Neuronal stem cell (in vitro differentiated cells): ENCODE measurements around the gene CUX1.

Experiments used
- DNase-seq: peaks from one replicate; pipeline ENCODE4 v3.0.0-alpha.2; 2013; ENCODE audit warnings: low spot score
- H2AFZ ChIP-seq: one replicate; pipeline ENCODE4 v1.6.1; 2013; ENCODE audit warnings: mild to moderate bottlenecking, low read length, inconsistent platforms
- H2AK5ac ChIP-seq: 2 replicates; pipeline ENCODE4 v1.6.1; 2013; ENCODE audit warnings: low read depth, mild to moderate bottlenecking, inconsistent platforms, low read length, moderate library complexity, mixed read lengths
- H2BK120ac ChIP-seq: 2 replicates; pipeline ENCODE4 v1.6.1; 2013; ENCODE audit warnings: low read depth, mild to moderate bottlenecking, inconsistent platforms, low read length, moderate library complexity, mixed read lengths
- H2BK12ac ChIP-seq: one replicate; pipeline ENCODE4 v1.6.1; 2013; ENCODE audit warnings: low read length, inconsistent platforms
- H2BK15ac ChIP-seq: 2 replicates; pipeline ENCODE4 v1.6.1; 2013; ENCODE audit warnings: mild to moderate bottlenecking, low read length, inconsistent platforms, mixed read lengths
- H2BK5ac ChIP-seq: one replicate; pipeline ENCODE4 v1.6.1; 2013; ENCODE audit warnings: inconsistent platforms, mild to moderate bottlenecking, low read length, moderate library complexity
- H3K14ac ChIP-seq: one replicate; pipeline ENCODE4 v1.6.1; 2013; ENCODE audit warnings: low read length, inconsistent platforms
- H3K18ac ChIP-seq: 2 replicates; pipeline ENCODE4 v1.6.1; 2013; ENCODE audit warnings: low read length, inconsistent platforms
- H3K23ac ChIP-seq: 2 replicates; pipeline ENCODE4 v1.6.1; 2013; ENCODE audit warnings: low read depth, mild to moderate bottlenecking, mixed read lengths, low read length, inconsistent platforms; ENCODE audit not compliant: poor library complexity
- H3K27ac ChIP-seq: replicated peaks from 3 replicates; pipeline ENCODE4 v1.5.1; 2013; ENCODE audit warnings: low read length, inconsistent platforms
- H3K27me3 ChIP-seq, 3 experiments: 2 replicates each; pipeline ENCODE4 v1.6.1; 2013; ENCODE audit warnings: low read length in 3 of 3, mild to moderate bottlenecking in 2 of 3, inconsistent platforms in 1 of 3, low read depth in 1 of 3, mixed read lengths in 1 of 3, moderate library complexity in 1 of 3; ENCODE audit not compliant: control insufficient read depth in 3 of 3, insufficient read depth in 3 of 3
- H3K36me3 ChIP-seq, 2 donors: replicated peaks in 1 of 2; 2 replicates each; pipeline ENCODE4 v1.6.1; 2013; ENCODE audit warnings: low read length in 2 of 2; ENCODE audit not compliant: control insufficient read depth in 2 of 2, insufficient read depth in 2 of 2
- H3K4ac ChIP-seq: 2 replicates; pipeline ENCODE4 v1.6.1; 2013; ENCODE audit warnings: inconsistent platforms, mild to moderate bottlenecking, low read length, moderate library complexity
- H3K4me1 ChIP-seq, 2 donors: 1 replicate in 1 of 2; 2 replicates in 1 of 2; pipeline ENCODE4 v1.6.1; 2013; ENCODE audit warnings: low read length in 2 of 2, low read depth in 1 of 2; ENCODE audit not compliant: control insufficient read depth in 2 of 2, insufficient read depth in 1 of 2
- H3K4me2 ChIP-seq: one replicate; pipeline ENCODE4 v1.6.1; 2013; ENCODE audit warnings: mild to moderate bottlenecking, low read length, inconsistent platforms; ENCODE audit not compliant: insufficient read depth, poor library complexity, severe bottlenecking
- H3K4me3 ChIP-seq, 2 donors: 2 replicates each; pipeline ENCODE4 v1.5.1; 2013; ENCODE audit warnings: low read length in 2 of 2, mild to moderate bottlenecking in 2 of 2, inconsistent platforms in 1 of 2, moderate library complexity in 1 of 2
- H3K79me1 ChIP-seq: one replicate; pipeline ENCODE4 v1.6.1; 2013; ENCODE audit warnings: low read depth, mild to moderate bottlenecking, inconsistent platforms, low read length, moderate library complexity
- H3K9ac ChIP-seq: one replicate; pipeline ENCODE4 v1.6.1; 2013; ENCODE audit warnings: mild to moderate bottlenecking, low read depth, low read length, inconsistent platforms; ENCODE audit not compliant: poor library complexity
- H3K9me3 ChIP-seq, 2 donors: replicated peaks in 1 of 2; 2 replicates each; pipeline versions ENCODE3 to v1.6.1; 2013; ENCODE audit warnings: low read length in 2 of 2, mild to moderate bottlenecking in 2 of 2, inconsistent platforms in 1 of 2, low read depth in 1 of 2, mixed read lengths in 1 of 2, moderate library complexity in 1 of 2; ENCODE audit not compliant: control insufficient read depth in 2 of 2, insufficient read depth in 1 of 2
- H4K8ac ChIP-seq: one replicate; pipeline ENCODE4 v1.6.1; 2013; ENCODE audit warnings: low read depth, mild to moderate bottlenecking, inconsistent platforms, low read length, moderate library complexity
- H4K91ac ChIP-seq: one replicate; pipeline ENCODE4 v1.6.1; 2013; ENCODE audit warnings: low read length, low read depth, mild to moderate bottlenecking, inconsistent platforms; ENCODE audit not compliant: poor library complexity
- WGBS, 2 donors: extraction: QIAGEN DNeasy Blood & Tissue Kit; methylation state at CpG; one replicate each; pipeline ENCODE4 v1.1.7; 2013; ENCODE audit warnings: missing lambda C conversion rate in 2 of 2, mixed read lengths in 1 of 2; ENCODE audit not compliant: insufficient read length in 2 of 2, insufficient replicate concordance in 1 of 2; ENCODE audit errors: extremely low coverage in 2 of 2; 5-methylcytosine and 5-hydroxymethylcytosine counted together

CUX1 gene

GRCh38 chr7:102287981-102288278, 470.5 kb downstream of the CUX1 start:
- Histone ChIP-seq H3K4me2 (peak overlapping the region; percentile 97), H2BK12ac (no peak overlapping the region)
- WGBS, 2 donors, result no CpG with 5 or more reads among the region's 5 CpGs

DNA sequence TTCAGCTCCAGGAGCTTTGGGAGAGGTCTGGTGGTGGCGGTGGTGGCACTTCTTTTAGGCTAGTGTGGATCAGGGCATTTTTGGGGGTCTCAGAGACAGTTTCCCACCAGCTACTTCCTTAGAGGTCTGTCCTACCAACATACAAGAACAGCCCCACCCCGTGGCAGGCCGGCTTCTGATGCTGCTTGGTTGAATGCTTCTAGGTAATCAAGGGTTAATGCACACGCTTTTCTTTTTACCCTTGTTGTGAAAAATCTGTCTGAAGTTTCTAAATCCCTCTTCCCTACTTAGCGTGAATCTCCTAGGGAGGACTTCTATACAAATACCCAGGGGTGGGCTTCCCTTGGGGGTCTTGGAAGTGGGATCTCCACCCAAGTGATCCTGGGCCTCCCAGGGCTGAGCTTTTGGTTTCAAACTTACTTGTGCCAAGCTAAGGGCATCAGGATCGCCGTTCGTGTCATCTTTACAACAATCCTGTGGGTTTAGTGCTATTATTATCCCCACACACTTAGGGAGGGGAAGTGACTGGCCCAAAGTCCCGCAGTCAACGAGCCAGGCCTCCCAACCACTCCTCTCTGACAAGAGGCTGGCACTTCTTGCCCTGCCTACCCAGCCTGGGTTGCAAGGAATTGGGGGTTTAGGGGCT, 471.0 kb downstream of the CUX1 start:
- Histone ChIP-seq H3K27ac (no peak overlapping the region), H2AK5ac (no peak overlapping the region), H2BK15ac (no peak overlapping the region), H3K9me3 (no peaks in the 10 kb centered on the region), H3K4me3 (peak overlapping the region; percentile 95), H3K14ac (no peak overlapping the region), H3K27me3 (no peaks in the 10 kb centered on the region), H4K8ac (no peak overlapping the region), H2BK5ac (no peak overlapping the region), H2AFZ (no peak overlapping the region), H3K4me2 (peak overlapping the region; percentile 97), H2BK120ac (no peak overlapping the region), H3K36me3 (no peaks in the 10 kb centered on the region), H3K4ac (no peak overlapping the region), H3K4me1 (peaks cover 25 to 27% of the 10 kb centered on the region in 2 donors), H4K91ac (no peak overlapping the region), H3K18ac (no peak overlapping the region), H3K79me1 (peaks cover 5% of the 10 kb centered on the region), H3K9ac (no peak overlapping the region), H2BK12ac (no peak overlapping the region), H3K23ac (peak overlapping the region; percentile 95)
- DNase-seq, result no peak
- WGBS, 2 donors, result no CpG with 5 or more reads among the region's 10 CpGs

More at GRCh38 chr7:102287981-102288278, 470.5 kb downstream of the CUX1 start:
- Histone ChIP-seq H3K27ac (no peak overlapping the region), H4K8ac (peak overlapping the region; percentile 24), H3K4ac (no peak overlapping the region), H3K23ac (peak overlapping the region; percentile 95), H3K14ac (peak overlapping the region; percentile 75), H2BK15ac (peak overlapping the region; percentile 72), H2BK120ac (no peak overlapping the region), H3K27me3 (no peaks in the 10 kb centered on the region), H3K4me1 (peaks cover 24% of the 10 kb centered on the region in 2 donors), H3K9me3 (no peaks in the 10 kb centered on the region), H3K79me1 (peaks cover 5% of the 10 kb centered on the region), H3K18ac (peak overlapping the region; percentile 97), H4K91ac (no peak overlapping the region), H2BK5ac (peak overlapping the region; percentile 82), H3K9ac (peak overlapping the region; percentile 99), H2AK5ac (no peak overlapping the region), H2AFZ (peak overlapping the region; percentile 97), H3K36me3 (no peaks in the 10 kb centered on the region), H3K4me3 (peak overlapping the region; percentile 95)
- DNase-seq, result no peak

DNA sequence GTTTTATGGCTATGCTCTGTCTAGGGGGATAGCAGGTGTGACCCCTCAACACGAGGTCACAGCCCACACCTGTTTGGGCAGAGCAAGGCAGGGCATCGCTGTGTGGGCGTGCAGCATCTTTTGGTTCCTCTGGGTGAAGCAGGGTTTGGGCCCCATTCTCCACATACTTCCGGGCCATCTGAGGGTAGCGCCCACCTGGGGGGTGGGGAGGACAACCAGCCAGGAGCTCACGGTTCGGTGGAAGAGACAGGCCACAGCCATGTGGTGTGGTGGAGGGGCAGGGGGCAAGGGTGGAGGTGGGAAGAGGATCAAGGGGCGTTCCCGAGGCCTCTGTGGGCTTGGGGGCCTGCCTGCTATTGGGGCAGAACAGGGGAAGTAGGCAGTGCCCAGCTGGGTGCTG, 471.6 kb downstream of the CUX1 start:
- Histone ChIP-seq H4K8ac (no peak overlapping the region), H3K4me1 (peaks cover 24 to 29% of the 10 kb centered on the region in 2 donors), H3K9ac (no peak overlapping the region), H2BK120ac (no peak overlapping the region), H2BK5ac (no peak overlapping the region), H2BK15ac (no peak overlapping the region), H3K27me3 (no peaks in the 10 kb centered on the region), H3K36me3 (no peaks in the 10 kb centered on the region), H3K4me3 (no peak overlapping the region), H3K23ac (no peak overlapping the region), H2AFZ (no peak overlapping the region), H3K4ac (no peak overlapping the region), H3K4me2 (no peak overlapping the region), H3K79me1 (peaks cover 5% of the 10 kb centered on the region), H2AK5ac (no peak overlapping the region), H3K14ac (peak overlapping the region; percentile 47), H4K91ac (no peak overlapping the region), H3K18ac (no peak overlapping the region), H2BK12ac (no peak overlapping the region), H3K9me3 (no peaks in the 10 kb centered on the region), H3K27ac (no peak overlapping the region)
- WGBS, 2 donors, result no CpG with 5 or more reads among the region's 9 CpGs
- DNase-seq, result no peak

DNA sequence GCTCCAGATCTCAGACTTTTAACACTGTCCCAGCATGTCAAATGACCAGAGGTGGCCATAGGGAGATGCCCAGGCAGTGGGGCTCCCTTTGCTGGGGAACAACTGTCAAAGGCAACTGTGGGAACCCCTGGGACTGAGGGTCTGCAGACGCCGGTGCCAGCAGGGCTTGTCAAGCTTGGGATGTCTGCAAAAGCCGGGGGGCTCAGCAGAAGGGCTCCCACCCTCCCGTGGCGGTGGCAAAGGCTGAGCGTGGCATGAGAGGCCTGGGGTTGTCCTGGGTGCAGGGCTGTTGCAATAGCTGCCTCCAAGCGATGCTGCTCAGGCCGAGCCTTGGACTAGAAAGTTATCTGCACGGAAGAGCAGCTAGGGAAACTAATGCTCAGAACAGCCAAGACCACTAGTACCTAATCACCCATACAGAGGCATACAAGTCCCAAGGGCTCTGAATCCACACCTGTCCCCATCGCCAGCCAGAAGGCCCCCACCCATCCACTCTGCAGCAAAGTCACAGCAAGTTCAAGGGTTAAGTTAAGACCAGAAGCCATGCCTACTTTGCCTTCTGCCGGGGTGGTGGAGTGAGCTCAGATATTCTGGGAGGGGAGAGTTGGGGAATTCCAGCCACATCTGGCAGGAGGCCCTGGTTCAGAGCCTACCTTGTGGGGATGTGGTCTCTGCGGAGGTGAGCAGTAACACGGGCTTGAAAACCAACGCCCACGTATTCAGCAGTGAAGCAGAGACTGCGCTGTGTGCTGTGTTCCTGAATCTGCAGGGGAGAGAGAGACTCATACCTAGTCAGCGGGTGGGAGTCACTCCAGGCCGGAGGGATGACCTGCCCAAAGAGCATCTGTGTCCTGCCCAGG, 473.9 kb downstream of the CUX1 start:
- H3K4ac ChIP-seq, result no peak overlapping the region
- no peak overlapping the region for H3K23ac ChIP-seq
- H3K14ac ChIP-seq, result no peak overlapping the region
- H2BK5ac ChIP-seq, result peak overlapping the region; percentile 29
- peaks cover 13 to 22% of the 10 kb centered on the region in 2 donors for H3K4me1 ChIP-seq
- H4K91ac ChIP-seq, result peak overlapping the region; percentile 1
- H2BK15ac ChIP-seq, result no peak overlapping the region
- H2AFZ ChIP-seq, result no peak overlapping the region
- no peak overlapping the region for H2AK5ac ChIP-seq
- H3K9ac ChIP-seq, result no peak overlapping the region
- no peak overlapping the region for H3K4me3 ChIP-seq
- no peak overlapping the region for H4K8ac ChIP-seq
- H2BK12ac ChIP-seq, result no peak overlapping the region
- H3K79me1 ChIP-seq, result peaks cover 9% of the 10 kb centered on the region
- no peak for DNase-seq
- H3K36me3 ChIP-seq, result no peaks in the 10 kb centered on the region
- no peak overlapping the region for H3K18ac ChIP-seq
- H3K4me2 ChIP-seq, result no peak overlapping the region
- no peaks in the 10 kb centered on the region for H3K27me3 ChIP-seq
- no peak overlapping the region for H3K27ac ChIP-seq
- no peak overlapping the region for H2BK120ac ChIP-seq
- no peaks in the 10 kb centered on the region for H3K9me3 ChIP-seq
- no CpG with 5 or more reads among the region's 18 CpGs for WGBS, 2 donors
